GM23338 (cell line): ENCODE measurements around the gene SIL1. TPM values are rescaled to one million over a fixed set of nuclear protein-coding genes. Genes with fewer than 3 reads are reported as not detected.

ENCODE experiments used
- ATAC-seq: fragments of 200-7000 bp; cut with Tn5 transposase; 3 replicates; pipeline ENCODE4 v1.9.1; 2020
- DNase-seq: peaks from one replicate; pipeline ENCODE4 v3.0.0-alpha.2; 2015; ENCODE audit warnings: low spot score
- H2AFZ ChIP-seq: fragments of 200-600 bp; sonication (generic); 2 replicates; pipeline ENCODE4 v1.8.0; 2016; ENCODE audit warnings: antibody characterized with exemption, mild to moderate bottlenecking, moderate library complexity
- H3F3A ChIP-seq: fragments of 200-600 bp; sonication (generic); replicated peaks from 2 replicates; pipeline ENCODE4 v1.8.0; 2017; ENCODE audit warnings: antibody characterized with exemption, mixed run types, low read depth
- H3K27ac ChIP-seq: fragments of 200-600 bp; sonication (generic); 2 replicates; pipeline ENCODE4 v1.6.1; 2016; ENCODE audit warnings: low read depth
- H3K27me3 ChIP-seq: fragments of 200-600 bp; sonication (generic); 2 replicates; pipeline ENCODE4 v1.8.0; 2016; ENCODE audit warnings: mild to moderate bottlenecking, mixed run types, moderate library complexity; ENCODE audit not compliant: insufficient read depth
- H3K36me3 ChIP-seq: fragments of 200-600 bp; sonication (generic); 2 replicates; pipeline ENCODE4 v1.8.0; 2016; ENCODE audit warnings: mild to moderate bottlenecking; ENCODE audit not compliant: insufficient read depth
- H3K4me1 ChIP-seq: fragments of 200-600 bp; sonication (generic); 2 replicates; pipeline ENCODE4 v1.8.0; 2016; ENCODE audit warnings: mild to moderate bottlenecking, moderate library complexity; ENCODE audit not compliant: insufficient read depth
- H3K4me2 ChIP-seq: fragments of 200-600 bp; sonication (generic); 2 replicates; pipeline ENCODE4 v1.7.1; 2017; ENCODE audit warnings: mixed run types
- H3K4me3 ChIP-seq: fragments of 200-600 bp; sonication (generic); 2 replicates; pipeline ENCODE4 v1.6.1; 2016; ENCODE audit warnings: mixed run types
- H3K79me2 ChIP-seq: fragments of 200-600 bp; sonication (generic); replicated peaks from 2 replicates; pipeline ENCODE4 v1.8.0; 2017; ENCODE audit warnings: mild to moderate bottlenecking; ENCODE audit not compliant: insufficient read depth
- H3K9me2 ChIP-seq: fragments of 200-600 bp; sonication (generic); 2 replicates; pipeline ENCODE4 v1.8.0; 2017; ENCODE audit not compliant: insufficient read depth
- H4K20me1 ChIP-seq: fragments of 200-600 bp; sonication (generic); replicated peaks from 2 replicates; pipeline ENCODE4 v1.8.0; 2017; ENCODE audit warnings: mild to moderate bottlenecking; ENCODE audit not compliant: insufficient read depth
- H3K27ac Mint-ChIP-seq: 2 replicates; pipeline ENCODE4 v1.8.0; 2020; ENCODE audit warnings: inconsistent platforms, mild to moderate bottlenecking, moderate library complexity, mixed read lengths
- H3K27me3 Mint-ChIP-seq: 3 replicates; pipeline ENCODE4 v1.8.0; 2022; ENCODE audit warnings: low read depth, mild to moderate bottlenecking, moderate library complexity, mixed read lengths, inconsistent platforms; ENCODE audit not compliant: insufficient read depth, poor library complexity
- H3K36me3 Mint-ChIP-seq: 3 replicates; pipeline ENCODE4 v1.8.0; 2021; ENCODE audit warnings: low read depth, mild to moderate bottlenecking, inconsistent platforms, moderate library complexity, mixed read lengths
- H3K4me1 Mint-ChIP-seq: 3 replicates; pipeline ENCODE4 v1.8.0; 2020; ENCODE audit warnings: mild to moderate bottlenecking, inconsistent platforms, mixed read lengths
- H3K4me3 Mint-ChIP-seq: 3 replicates; pipeline ENCODE4 v1.8.0; 2021; ENCODE audit warnings: moderate library complexity, mild to moderate bottlenecking, inconsistent platforms, mixed read lengths
- H3K9me3 Mint-ChIP-seq: 3 replicates; pipeline ENCODE4 v1.8.0; 2020; ENCODE audit warnings: moderate library complexity, mild to moderate bottlenecking, inconsistent platforms, mixed read lengths
- CREB1 ChIP-seq: fragments of 250-450 bp; sonication (Bioruptor Pico); IDR thresholded peaks from 2 replicates; pipeline ENCODE4 v1.5.0; 2020; ENCODE audit warnings: low read depth, mild to moderate bottlenecking, moderate library complexity
- EZH2 ChIP-seq: fragments of 200-600 bp; sonication (generic); IDR thresholded peaks from one replicate; pipeline ENCODE4 v1.8.0; 2017; ENCODE audit warnings: antibody characterized with exemption, mild to moderate bottlenecking, low read depth; ENCODE audit not compliant: unreplicated experiment
- EZH2phosphoT487 ChIP-seq: fragments of 200-600 bp; sonication (generic); IDR thresholded peaks from one replicate; pipeline ENCODE4 v1.8.1; 2018; ENCODE audit warnings: antibody characterized with exemption; ENCODE audit not compliant: unreplicated experiment
- NANOG ChIP-seq: IDR thresholded peaks from 2 replicates; pipeline ENCODE4 v1.6.1; 2016; ENCODE audit warnings: antibody characterized with exemption, borderline replicate concordance
- ZNF331 ChIP-seq: fragments of 250-450 bp; sonication (Bioruptor Pico); IDR thresholded peaks from 2 replicates; pipeline ENCODE4 v1.5.0; 2020; ENCODE audit warnings: low read depth, mild to moderate bottlenecking, moderate library complexity
- polyA plus RNA-seq: library from polyadenylated mRNA; unstranded; fragments of >200 nt; fragmentation: Nextera tagmentation; extraction: Ambion mirVana; gene quantifications from 2 replicates; pipeline ENCODE4 v1.2.1, GENCODE V29; 2016
- total RNA-seq: library from RNA; depleted of rRNA; stranded (reverse); fragments of >200 nt; shearing (Covaris generic); gene quantifications from 2 replicates; pipeline ENCODE4 v1.2.3, GENCODE V29; 2014
- TF ChIP-seq, protein P1 (sequence below): IDR thresholded peaks from one replicate; pipeline ENCODE4 v1.6.1; 2018; ENCODE audit warnings: antibody characterized with exemption; ENCODE audit not compliant: unreplicated experiment
- TF ChIP-seq, protein P2 (sequence below), 2 experiments: fragments of 200-600 bp in 1 of 2; sonication (generic) in 1 of 2; conservative IDR thresholded peaks; 2 replicates each; pipeline versions ENCODE4 v1.5.1 to v1.6.1; 2016 to 2017; ENCODE audit warnings: antibody characterized with exemption in 2 of 2, low read depth in 2 of 2, mild to moderate bottlenecking in 2 of 2, moderate library complexity in 1 of 2
- TF ChIP-seq, protein P3 (sequence below): IDR thresholded peaks from 2 replicates; pipeline ENCODE4 v1.6.1; 2016; ENCODE audit warnings: antibody characterized with exemption

Gene SIL1
- total and polyA plus RNA-seq, 2 experiments from 2014 or later = 5.5 to 5.9 TPM

DNA sequence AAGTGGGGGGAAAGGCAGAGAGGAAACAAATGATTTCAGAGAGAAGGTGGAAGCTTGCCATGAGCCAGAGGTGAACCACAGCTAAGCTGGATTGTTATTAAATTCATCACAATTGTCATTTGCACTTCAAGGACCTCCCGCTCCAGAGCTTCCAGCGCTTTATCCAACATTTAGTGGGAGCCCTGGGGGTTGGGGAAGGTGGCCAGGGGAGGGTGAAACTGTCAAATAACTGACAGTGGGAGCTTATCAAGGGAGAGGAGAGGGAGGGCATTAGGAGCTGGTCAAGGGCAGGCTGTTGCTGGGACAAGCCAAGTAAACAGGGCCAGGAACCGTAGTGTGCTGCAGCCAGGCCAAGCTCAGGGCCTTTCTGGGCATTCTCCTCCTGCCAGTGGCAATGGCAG is 71.5 kb downstream of the SIL1 start (continued):
- TF ChIP-seq, protein P1, sequence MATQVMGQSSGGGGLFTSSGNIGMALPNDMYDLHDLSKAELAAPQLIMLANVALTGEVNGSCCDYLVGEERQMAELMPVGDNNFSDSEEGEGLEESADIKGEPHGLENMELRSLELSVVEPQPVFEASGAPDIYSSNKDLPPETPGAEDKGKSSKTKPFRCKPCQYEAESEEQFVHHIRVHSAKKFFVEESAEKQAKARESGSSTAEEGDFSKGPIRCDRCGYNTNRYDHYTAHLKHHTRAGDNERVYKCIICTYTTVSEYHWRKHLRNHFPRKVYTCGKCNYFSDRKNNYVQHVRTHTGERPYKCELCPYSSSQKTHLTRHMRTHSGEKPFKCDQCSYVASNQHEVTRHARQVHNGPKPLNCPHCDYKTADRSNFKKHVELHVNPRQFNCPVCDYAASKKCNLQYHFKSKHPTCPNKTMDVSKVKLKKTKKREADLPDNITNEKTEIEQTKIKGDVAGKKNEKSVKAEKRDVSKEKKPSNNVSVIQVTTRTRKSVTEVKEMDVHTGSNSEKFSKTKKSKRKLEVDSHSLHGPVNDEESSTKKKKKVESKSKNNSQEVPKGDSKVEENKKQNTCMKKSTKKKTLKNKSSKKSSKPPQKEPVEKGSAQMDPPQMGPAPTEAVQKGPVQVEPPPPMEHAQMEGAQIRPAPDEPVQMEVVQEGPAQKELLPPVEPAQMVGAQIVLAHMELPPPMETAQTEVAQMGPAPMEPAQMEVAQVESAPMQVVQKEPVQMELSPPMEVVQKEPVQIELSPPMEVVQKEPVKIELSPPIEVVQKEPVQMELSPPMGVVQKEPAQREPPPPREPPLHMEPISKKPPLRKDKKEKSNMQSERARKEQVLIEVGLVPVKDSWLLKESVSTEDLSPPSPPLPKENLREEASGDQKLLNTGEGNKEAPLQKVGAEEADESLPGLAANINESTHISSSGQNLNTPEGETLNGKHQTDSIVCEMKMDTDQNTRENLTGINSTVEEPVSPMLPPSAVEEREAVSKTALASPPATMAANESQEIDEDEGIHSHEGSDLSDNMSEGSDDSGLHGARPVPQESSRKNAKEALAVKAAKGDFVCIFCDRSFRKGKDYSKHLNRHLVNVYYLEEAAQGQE = no peak
- TF ChIP-seq EZH2 (no peak), CREB1 (no peak), EZH2phosphoT487 (no peak), NANOG (no peak), ZNF331 (CRISPR knock-in tag) (no peak)
- TF ChIP-seq, protein P2, sequence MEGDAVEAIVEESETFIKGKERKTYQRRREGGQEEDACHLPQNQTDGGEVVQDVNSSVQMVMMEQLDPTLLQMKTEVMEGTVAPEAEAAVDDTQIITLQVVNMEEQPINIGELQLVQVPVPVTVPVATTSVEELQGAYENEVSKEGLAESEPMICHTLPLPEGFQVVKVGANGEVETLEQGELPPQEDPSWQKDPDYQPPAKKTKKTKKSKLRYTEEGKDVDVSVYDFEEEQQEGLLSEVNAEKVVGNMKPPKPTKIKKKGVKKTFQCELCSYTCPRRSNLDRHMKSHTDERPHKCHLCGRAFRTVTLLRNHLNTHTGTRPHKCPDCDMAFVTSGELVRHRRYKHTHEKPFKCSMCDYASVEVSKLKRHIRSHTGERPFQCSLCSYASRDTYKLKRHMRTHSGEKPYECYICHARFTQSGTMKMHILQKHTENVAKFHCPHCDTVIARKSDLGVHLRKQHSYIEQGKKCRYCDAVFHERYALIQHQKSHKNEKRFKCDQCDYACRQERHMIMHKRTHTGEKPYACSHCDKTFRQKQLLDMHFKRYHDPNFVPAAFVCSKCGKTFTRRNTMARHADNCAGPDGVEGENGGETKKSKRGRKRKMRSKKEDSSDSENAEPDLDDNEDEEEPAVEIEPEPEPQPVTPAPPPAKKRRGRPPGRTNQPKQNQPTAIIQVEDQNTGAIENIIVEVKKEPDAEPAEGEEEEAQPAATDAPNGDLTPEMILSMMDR (conservative IDR thresholded peaks at IDR 0.05; ENCODE audit: low read depth in 2 of 2) = no peak
- TF ChIP-seq, protein P3, sequence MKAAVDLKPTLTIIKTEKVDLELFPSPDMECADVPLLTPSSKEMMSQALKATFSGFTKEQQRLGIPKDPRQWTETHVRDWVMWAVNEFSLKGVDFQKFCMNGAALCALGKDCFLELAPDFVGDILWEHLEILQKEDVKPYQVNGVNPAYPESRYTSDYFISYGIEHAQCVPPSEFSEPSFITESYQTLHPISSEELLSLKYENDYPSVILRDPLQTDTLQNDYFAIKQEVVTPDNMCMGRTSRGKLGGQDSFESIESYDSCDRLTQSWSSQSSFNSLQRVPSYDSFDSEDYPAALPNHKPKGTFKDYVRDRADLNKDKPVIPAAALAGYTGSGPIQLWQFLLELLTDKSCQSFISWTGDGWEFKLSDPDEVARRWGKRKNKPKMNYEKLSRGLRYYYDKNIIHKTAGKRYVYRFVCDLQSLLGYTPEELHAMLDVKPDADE = no peak

DNA sequence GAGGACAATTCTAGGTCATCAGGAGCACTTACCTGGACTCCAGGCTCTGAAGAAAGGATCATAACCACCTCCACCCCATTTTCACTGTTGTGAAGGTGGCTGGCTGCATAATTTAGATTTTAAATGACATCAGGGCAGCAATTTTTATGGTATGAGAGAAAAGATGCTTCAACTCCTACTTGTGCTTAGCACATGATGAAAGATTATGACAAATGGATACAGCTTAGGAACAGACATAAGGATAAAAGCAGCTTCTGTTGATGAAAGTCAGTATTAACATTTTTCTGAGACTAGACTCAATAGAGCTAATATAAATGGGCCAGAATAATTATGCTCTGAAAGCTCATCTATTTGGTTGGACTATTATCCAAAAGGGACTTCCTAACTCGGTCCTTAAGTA is 72.2 kb downstream of the SIL1 start:
- Histone ChIP-seq H3K36me3 (no peaks in the 10 kb centered on the region), H4K20me1 (no peaks in the 10 kb centered on the region), H3K27ac (no peak overlapping the region), H3K79me2 (no peaks in the 10 kb centered on the region), H2AFZ (no peak overlapping the region), H3K4me3 (no peak overlapping the region), H3F3A (no peaks in the 10 kb centered on the region), H3K4me2 (no peak overlapping the region), H3K27me3 (no peaks in the 10 kb centered on the region), H3K9me2 (no peaks in the 10 kb centered on the region), H3K4me1 (peaks cover 7% of the 10 kb centered on the region)
- Mint-ChIP-seq H3K9me3 (no peaks in the 10 kb centered on the region), H3K4me1 (peaks cover 15% of the 10 kb centered on the region), H3K27me3 (no peaks in the 10 kb centered on the region), H3K4me3 (no peak overlapping the region), H3K36me3 (no peaks in the 10 kb centered on the region), H3K27ac (no peak overlapping the region)
- ATAC-seq (no peak), DNase-seq (no peak)
- TF ChIP-seq ZNF331 (CRISPR knock-in tag) = no peak
